ENCODE results near the gene GALNT9.

The GALNT9 gene

DNA sequence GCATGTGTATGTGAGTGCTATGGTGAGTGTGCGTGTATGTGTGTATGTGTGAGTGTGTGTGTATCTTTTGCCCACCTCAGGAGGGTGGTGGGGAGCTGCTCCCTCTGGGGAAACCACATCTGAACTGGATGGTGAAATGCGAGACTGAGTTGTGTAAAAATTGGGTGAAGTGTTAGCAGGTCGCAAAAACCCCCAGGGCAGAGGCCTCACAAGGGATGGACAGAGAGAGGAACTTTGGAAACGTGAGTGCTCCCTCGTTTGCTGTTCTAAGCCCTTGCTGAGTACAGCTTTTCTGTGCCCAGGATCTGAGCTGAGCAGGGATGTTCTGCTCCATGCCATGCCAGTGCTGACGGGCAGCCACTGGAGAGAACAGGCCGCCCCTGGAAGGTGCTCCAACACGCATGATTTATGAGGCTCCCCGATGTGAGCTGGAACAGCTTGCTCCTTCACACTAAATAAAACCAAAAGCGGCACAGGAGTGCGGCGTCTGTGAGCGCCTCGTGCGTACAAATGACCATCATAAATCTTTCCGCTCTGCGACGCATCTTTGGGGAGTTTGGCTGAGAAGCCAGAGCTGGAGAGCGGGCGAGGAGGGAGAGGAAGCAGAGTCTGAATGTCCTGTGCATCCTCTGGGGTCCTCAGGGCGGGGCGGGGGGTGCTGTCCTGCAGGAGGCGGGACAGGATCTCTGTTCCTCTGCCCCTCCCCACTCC is 14.1 kb upstream of the GALNT9 start:
- DNase-seq = no peak

DNA sequence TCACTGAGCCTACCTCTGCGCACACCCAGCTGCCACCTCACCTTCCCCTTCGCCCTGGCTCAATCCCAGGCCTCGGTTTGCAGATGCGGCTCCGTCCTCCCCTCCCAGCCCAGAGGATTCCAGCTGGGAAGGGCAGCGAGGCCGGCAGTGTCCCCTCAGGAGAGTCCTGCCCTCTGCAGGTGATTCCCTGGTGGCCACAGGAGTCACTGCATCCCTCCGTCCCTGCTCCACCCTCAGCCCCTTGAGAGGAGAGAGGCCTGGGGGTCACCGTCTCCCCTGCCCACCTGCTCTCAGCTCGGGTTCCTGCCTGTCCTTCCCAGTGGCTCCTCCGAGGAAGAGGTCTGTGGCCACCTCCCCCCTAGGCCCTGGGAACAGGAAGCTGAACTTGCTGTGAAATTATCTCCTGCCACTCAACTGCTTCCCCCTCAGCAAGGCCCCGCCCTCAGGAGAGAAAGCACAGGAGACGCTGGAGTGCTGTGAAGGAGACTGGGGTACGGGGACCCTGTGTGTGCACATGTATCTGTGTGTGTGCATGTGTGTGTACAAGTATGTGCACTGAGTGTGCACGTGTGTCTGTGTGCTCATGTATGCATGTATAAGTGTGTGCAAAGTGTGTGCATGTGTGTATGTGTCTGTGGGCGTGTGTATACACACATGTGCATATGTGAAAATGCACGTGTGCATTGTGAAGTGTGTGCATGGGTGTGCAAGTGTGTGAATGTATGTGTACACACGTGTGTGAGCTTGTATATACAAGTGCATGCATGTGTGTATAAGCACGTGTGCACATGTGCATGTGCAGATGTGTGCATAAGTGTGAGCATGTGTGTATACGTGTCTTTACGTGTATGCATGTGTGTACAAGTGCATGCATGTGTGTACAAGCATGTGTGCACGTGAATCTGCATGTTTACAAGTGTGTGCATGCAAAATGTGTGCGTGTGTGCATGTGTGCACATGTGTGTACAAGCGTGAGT is 13.2 kb upstream of the GALNT9 start:
- no peak for DNase-seq

DNA sequence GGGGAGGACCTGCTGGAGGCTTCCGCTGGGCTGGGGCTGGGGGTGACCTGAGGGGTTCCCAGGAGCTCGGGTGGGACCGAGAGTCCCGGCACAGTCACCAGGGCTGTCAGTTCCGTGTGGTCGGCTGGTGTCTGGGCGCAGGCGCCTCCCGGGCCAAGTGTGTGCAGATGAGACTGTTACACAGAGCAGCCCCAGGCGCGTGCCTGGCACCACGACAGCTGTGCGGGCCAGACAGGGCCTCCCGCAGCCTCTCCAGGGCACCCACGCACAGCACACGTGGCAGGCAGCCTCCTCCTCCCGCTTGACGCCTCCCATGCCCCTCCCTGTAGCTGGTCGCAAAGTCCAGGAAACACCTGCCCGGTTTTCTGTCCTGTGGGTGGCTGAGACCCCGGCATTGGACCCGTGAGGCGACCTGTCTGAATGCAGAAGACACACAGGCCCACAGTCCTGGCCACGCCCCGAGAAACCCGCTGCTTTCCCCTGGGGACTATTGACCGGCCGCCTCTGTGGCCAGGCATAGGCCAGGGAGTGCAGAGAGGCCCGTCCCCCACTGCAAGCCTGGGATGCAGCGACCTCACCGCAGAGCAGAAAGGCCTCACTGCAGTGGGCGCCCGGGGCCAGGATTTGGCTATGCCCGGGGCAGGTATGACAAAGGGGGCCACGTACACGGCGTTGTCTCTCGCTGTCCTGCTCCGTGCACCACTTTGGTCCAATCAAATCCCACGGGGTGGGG is 12.1 kb upstream of the GALNT9 start:
- no peak for DNase-seq

DNA sequence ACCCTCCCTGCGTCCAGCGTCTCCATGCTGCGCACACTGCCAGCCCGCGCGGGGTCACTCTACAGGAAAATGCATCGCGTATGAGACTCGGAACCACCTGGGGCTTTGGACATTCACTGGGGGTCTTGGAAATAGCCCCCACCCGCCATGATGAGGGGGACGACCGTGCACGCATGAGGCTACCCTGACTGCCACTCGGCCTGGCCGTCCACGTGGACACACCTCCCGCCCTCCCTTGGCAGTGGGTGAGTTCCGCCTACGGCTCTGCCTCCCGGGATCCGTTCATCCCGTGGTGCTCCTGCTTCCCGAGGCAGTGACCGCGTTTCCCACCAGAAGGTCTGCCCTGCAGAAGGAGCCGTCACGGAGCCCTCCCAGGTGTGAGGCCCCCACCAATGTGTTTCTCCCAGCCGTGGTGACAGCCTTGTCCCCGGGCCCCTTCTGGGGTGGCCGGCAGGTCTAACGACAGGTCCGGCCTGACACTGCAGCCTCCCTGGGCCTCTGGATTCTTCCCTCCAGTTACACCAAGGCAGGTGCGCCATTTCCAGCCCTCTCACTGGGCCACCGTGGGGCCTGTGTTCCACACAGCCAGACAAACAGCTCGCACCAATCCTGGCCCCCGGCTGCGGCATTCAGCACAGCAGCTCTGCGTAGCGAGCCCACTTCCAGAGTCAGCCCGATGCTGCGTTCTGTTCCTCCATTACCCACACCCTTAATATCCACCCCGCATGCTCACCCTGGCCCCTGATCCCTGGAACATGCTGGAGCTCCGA is 11.1 kb upstream of the GALNT9 start:
- no peak for DNase-seq

DNA sequence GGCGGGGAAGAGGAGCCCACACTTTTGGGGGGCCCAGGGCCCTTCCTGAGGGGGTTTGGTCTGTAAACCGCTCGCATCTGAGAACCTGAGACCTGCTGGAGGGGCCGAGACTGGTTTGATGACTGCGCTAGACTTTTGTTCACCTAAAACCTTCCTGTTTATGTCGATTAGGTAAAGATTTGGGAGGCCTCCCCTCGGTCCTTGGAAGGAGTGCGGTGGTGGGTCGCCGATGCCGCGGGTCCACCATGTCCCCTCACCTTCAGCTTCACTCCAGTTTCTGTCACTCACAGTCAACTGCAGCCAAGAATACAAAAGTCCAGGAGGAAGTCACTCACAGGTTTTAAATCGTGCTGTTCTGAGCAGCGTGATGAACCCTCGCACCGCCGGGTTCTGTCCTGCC is 10.5 kb upstream of the GALNT9 start:
- DNase-seq = no peak

DNA sequence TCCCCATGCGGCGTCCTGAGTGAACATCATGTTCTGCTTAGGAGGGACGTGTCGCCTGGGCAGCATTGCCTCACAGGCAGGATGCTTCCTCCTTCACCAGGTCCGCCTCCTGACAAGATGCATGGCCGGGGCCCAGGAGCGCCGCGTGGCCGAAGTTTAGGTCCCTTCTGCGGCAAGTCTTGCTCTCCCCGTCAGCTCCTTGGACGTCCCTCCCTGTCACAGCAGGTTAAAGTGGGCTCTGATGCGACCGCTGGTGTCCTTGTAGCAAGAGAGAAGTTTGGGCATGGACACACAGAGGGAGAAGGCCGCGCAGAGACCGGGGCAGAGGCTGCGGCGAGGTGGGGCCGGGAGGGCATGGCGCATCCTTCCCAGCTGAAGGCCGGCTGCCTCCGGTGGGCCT is 9.4 kb upstream of the GALNT9 start:
- no peak for DNase-seq

DNA sequence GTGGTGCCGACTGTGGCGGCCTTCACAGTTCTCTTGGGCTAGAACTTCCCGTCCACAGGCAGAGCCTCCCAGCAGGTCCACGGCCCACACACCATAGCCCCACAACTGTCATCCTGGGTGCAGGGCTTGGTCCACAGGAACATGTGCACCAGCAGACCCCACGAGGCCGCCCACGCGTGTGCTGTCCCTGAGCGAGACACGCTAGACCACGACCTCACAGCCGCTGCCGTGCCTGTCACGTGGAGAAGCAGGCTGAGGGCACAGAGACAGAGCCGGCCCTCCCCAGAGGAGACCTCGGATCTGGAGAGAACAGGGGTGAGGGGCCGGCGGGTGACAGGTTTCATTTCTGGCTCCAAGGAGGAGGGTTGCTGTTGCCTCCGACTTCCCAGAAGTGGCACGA is 8.9 kb upstream of the GALNT9 start:
- no peak for DNase-seq

DNA sequence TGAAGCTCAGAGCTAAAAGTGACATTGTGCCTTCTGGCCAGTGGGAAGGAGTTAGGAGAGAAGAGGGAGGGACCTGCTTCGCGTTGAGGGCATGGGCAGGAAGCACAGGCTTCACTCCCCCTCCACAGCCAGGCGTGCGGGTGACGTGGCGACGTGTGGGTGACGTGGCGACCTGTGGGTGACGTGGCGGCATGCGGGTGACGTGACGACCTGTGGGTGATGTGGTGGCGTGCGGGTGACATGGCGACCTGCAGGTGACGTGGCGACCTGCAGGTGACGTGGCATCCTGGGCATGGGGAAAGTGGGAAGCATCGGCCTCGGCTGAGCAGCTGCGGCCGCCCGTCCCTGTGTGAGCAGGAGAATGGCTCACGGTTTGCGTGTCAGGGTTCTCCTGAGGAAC is 8.2 kb upstream of the GALNT9 start:
- no peak for DNase-seq

DNA sequence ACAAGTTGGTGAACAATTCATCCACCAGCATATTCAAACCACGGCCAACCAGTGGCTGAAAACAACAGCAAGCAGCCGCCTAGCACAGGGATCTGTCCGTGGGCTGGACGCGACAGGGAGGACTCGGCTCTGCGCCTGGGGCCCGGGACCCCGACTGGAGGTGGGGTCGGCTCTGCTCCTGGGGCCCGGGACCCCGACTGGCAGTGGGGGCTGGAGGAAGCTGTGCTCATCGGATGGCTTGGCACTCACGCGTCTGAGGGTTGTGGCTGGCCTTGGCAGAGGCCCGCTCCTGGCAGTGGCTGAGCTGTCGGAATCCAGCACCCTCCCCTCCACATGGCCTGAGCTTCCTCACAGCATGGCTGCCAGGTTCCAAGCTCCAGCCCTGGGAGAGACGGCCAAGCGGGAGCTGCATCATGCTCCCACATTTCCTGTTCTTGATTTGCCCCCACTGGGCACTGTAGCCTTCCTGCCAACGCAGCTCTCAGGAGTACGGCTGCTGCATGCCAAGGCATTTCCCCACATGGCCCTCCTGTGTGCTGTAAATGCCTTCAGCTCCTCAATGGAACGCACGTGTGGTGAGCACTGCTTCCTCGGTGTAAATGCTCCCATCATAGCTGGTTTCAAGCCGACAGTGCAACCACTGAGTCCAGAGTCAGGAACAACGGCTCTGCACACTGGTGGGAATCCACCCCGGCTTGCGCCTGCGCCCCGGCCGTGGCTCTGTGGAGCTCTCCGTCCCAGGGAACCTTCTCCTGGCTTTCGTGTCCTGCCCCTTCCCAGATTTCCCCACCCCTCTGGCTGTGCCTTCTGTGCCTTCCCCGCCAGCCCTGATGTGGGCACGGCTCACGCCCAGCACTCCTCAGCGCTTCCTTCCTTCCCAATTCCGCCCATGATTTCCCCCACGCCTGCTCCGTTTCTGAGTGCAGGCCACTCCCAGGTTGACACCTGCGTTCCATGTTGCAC is 7.3 kb upstream of the GALNT9 start:
- no peak for DNase-seq

DNA sequence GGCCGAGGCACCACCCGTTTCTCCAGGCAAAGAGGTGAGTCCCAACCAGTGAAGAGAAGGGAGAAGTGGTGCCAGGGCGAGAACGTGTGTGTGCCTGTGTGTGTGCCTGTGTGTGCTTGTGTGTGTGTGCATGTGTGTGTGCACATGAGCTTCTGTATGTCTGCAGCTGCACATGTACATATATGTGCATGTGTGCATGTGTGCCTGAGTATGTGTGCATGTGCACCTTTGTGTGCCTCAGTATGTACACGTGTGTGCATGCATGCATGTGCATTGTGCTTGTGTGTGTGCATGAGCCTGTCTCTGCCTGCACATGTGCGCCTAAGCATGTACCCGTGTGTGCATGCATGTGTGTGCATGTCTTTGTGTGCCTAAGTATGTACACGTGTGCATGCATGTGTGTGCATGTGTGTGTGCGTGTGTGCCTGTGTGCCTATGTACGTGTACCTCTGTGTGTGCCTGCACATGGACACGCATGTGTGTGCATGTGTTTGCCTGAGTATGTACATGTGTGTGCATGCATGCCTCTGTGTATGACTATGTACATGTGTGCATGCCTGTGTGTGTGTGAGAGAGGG is 5.9 kb upstream of the GALNT9 start:
- DNase-seq = no peak

DNA sequence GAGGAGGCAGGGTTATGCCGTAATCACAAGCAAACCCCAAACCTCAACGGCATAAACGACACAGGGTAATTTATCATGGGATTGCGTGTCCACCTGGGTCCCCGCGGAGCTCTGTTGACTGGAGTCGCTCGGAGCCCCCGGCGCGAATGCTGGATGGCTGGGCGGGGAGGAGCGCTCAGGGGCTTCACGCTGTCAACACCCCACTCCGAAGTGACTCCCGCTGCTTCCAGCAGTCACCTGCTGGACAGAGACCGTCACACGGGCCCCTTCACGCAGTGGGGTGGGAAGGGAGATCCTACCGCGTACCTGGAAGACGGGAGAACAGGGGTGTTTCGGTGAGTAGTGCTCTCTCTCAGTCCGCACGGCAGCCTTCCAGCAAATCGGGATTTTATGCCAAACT is 4.4 kb upstream of the GALNT9 start:
- DNase-seq = no peak

DNA sequence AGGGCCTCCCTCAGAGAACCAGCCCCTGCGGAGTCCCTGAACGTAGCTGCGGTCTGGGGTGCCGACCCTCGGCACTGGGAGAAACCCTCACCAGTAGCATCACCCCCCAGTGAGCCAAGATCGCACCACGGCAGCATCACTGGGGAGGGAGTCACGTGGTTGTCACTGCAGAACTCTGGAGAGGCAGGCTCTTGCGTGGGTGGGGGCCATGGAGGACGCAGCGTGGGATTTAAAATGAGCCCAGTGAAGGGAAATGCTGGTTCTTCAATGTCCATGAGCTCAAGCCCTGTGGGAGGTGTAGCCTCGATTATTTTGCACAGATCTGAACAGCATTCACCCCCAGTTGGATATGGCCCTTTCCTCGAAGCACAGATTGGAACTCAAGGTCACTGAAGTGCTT is 3.9 kb upstream of the GALNT9 start:
- DNase-seq = no peak

DNA sequence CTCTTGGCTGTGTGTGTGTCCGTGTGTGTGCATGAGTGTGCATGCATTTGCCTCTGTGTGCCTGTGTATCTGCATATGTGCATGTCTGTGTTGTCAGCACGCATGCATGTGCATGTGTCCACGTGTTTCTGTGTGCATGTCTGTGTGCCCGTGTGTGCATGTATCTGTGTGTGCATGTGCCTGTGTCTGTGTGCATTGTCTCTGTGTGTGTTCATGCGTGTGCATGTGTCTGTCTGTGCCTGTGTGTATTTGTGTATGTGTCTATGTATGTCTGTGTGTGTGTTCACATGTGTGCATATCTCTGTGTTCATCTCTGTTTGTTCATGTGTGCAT is 1.1 kb upstream of the GALNT9 start:
- DNase-seq = no peak

DNA sequence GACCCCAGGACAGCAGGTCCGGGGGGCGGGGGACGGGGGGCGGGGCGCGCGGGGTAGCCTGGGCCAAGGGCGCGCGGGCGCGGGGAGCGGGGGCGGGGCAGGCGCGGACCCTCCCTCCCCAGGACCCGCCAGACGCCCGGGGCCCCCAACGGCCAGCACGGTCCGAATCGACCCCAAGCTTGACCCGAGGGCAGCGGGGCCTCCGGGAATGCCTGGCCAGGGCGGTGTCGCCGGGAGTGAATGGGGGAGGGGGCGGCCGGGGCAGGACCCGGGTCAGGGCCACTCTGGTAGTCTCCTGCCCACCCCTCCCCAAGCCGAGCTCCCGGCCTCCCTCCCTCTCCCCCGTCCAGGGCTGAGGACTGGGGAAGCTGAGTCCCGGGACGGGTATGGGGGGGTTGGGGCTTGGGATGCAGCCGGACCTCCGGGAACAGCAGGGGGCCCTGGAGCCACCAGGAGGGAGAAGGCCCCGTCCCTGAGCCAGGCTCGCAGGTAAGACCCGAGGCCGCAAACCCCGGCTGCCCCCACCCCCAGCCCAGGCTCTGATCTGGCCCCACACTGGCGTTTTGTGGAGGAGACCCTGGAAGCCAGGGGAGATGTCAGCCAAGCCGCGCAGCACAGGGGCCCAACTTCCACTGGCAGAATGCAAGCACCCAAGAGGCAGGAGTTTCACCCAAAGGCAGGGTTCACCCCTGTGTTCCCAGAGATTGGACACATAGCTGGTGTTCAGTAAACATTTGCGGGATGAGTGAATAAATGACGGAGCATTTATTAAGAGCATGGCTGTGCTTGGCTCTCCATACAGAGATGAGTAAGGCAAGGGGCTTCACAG is 545 bp upstream of the GALNT9 start:
- DNase-seq = no peak

DNA sequence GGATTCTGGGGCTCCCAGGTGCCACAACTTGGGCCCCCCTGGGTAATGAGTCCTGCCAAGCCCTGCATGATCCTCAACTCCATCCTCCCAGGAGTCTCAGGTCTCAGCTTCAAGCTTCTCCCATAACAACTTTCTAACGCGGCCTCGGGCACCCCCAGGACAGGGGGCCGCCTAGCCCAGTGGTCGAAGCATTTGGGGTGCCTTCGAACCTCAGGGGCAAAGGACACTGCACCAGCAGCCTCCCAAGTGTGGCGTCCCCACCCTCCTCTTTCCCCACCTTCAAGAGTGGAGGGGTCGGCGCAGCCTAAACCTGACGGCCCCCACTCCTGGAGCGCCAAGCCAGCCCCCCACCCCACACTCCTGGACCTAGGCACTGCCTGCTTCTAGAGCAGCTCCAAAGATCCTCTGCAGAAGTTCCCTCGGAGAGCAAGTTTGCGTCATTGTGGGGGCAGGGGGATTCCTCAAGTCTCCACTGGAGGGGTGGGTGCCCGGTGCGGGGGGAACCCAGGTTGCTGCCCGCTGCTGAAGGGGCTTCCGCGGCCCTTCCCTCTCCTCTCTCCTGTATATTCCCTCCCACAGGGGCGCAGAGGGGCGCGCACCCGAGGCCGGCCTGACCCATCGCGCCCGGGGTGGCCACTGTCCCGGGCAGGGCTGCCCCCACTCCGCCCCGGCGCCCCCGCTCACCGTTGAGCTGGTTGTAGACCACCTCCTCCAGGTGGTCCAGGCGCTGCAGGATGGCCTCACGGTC is 933 bp downstream of the GALNT9 start:
- no peak for DNase-seq

DNA sequence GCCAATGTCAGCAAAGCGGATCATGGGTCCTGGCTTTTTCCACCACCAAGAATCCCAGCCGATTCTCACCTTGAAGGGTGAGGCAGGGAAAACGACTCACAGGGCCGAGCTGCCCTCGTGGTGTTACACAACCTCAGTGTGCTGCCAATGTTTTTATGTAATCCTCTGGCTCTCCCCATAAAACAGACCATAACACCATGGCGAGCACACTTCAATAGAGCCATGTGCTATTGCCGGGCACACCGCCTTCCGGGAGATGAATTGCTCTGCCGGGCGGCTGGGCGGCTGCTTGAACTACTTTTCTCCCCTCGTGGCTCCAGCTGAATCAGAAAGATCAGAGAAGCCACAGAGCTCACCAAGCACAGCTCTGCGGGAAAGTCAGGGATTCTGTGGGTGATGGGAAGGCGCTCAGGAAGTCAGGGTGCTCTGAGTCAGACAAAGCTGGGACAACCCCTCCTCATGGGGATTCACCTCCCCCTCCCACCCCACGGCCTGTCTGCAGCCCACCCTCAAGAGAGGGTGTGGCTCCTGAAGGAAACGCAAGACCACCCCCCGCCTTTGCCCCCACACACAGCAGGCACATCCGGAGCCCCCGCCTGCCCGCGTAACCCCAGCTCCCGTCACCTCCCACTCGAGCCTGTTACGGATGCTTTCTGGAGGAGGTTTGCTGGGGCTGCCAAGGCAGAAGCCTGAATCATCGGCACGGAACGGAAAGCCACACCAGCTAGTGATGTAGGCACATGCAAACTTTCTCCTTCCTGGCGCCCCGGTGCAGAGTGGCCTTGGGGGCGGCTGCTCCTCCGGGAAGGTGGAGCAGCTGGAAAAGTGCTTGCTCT is 1.8 kb downstream of the GALNT9 start:
- DNase-seq = peak; percentile 69 to 78

DNA sequence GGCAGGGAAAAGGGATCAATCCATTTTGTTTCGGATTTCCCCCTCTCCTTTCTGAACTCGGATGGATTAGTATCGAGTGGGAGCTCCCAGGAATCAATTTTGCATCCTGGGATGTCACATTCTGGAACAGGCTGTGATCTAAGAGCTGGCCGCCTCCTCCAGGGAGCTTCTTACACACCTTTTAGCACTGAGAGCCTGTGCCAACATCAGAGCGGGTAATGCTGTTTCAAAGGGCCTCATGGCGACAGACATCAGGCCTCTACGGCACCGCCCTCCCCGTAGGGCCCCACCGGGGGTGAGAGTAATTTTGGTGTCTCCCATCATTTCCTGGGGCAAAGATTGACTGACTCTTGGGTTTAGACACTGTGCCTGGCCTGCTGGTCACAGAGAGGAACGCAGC is 2.7 kb downstream of the GALNT9 start:
- DNase-seq = no peak

DNA sequence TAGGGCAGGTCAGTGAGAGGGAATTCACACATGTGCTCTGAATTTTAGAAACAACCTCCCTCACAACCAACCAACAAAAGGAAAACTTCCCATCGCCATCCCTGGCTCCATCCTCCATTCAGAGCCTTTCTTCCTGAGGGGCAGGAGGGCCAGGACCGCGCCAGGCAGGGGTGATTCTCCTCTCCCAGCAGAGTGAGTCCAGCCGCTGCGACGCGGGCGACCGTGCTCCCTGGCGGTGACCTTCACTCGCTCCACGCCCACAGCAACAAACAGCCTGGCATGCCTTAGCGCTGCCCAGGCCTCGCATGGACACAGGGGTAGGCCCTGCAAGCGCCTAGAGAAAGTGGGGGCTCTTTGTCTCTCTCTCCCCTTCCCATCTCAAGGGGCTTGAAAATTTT is 3.7 kb downstream of the GALNT9 start:
- no peak for DNase-seq
